ENCODE results near the gene KIAA1755. TPM values are rescaled to one million over a fixed set of nuclear protein-coding genes. Genes with fewer than 3 reads are reported as not detected.
A peak's percentile ranks its signal among the peaks of the same experiment; 100 is the strongest.

The KIAA1755 gene
- total and polyA plus RNA-seq, 10 donors, result 0.51 to 7.3 (median 4.7) TPM

- peak overlapping the region in 4 of 8 donors; percentile 57 to 63 (median 59) for H3K27ac ChIP-seq
- TF ChIP-seq POLR2AphosphoS5 (IDR thresholded peaks at IDR 0.05), result no peak
- TF ChIP-seq CTCF (IDR thresholded peaks at IDR 0.05 in 8 of 11, conservative IDR thresholded peaks at IDR 0.05 in 3 of 11), result no peak
- TF ChIP-seq POLR2A (IDR thresholded peaks at IDR 0.05), result no peak
- H3K4me1 ChIP-seq, result peaks cover 0 to 11% (median 4%) of the 10 kb centered on the region in 6 donors
- H3K36me3 ChIP-seq, result no peaks in the 10 kb centered on the region
- intact Hi-C loops (cut with DNase I; ENCODE audit: low total_unique reads), result no loop called here
- H3K27me3 ChIP-seq (replicated peaks in 1 of 7), result peaks cover 0 to 49% (median 15%) of the 10 kb centered on the region in 7 donors
- H3K9me3 ChIP-seq, result no peaks in the 10 kb centered on the region
- WGBS, 5 donors, result 54 to 76% (median 58%) methylated on average over 6 to 8 of the region's 8 CpGs
- H3K4me3 ChIP-seq, result peak overlapping the region in 3 of 8 donors; percentile 17 to 50 (median 34)
- no peak for DNase-seq
Observed at GRCh38 chr20:38261054-38261390, 487 bp upstream of the KIAA1755 start.

- Histone ChIP-seq H3K4me3 (peak overlapping the region in 6 of 8 donors; percentile 4 to 50 (median 18)), H3K27me3 (replicated peaks in 1 of 7) (peaks cover 0 to 49% (median 15%) of the 10 kb centered on the region in 7 donors), H3K9me3 (no peaks in the 10 kb centered on the region), H3K36me3 (no peaks in the 10 kb centered on the region), H3K4me1 (peaks cover 0 to 20% (median 4%) of the 10 kb centered on the region in 6 donors), H3K27ac (peak overlapping the region in 6 of 8 donors; percentile 11 to 63 (median 58))
- WGBS, 5 donors, result 20 to 28% (median 25%) methylated on average over 5 of the region's 5 CpGs
- intact Hi-C loops (cut with DNase I; ENCODE audit: low total_unique reads), result no loop called here
- DNase-seq, result no peak
- TF ChIP-seq CTCF (IDR thresholded peaks at IDR 0.05 in 8 of 11, conservative IDR thresholded peaks at IDR 0.05 in 3 of 11) (no peak), POLR2A (IDR thresholded peaks at IDR 0.05) (no peak), POLR2AphosphoS5 (IDR thresholded peaks at IDR 0.05) (no peak)
Observed at GRCh38 chr20:38260025-38260377, 534 bp downstream of the KIAA1755 start.

GRCh38 chr20:38258545-38259215 lies 1.9 kb downstream of the KIAA1755 start:
- Histone ChIP-seq H3K9me3 (no peaks in the 10 kb centered on the region), H3K4me1 (peaks cover 0 to 20% (median 4%) of the 10 kb centered on the region in 6 donors), H3K27me3 (replicated peaks in 1 of 7) (peaks cover 0 to 49% (median 15%) of the 10 kb centered on the region in 7 donors), H3K27ac (no peak overlapping the region), H3K4me3 (no peak overlapping the region), H3K36me3 (no peaks in the 10 kb centered on the region)
- no peak for TF ChIP-seq POLR2AphosphoS5 (IDR thresholded peaks at IDR 0.05)
- TF ChIP-seq POLR2A (IDR thresholded peaks at IDR 0.05), result no peak
- no peak for TF ChIP-seq CTCF (IDR thresholded peaks at IDR 0.05 in 8 of 11, conservative IDR thresholded peaks at IDR 0.05 in 3 of 11)
- DNase-seq, result no peak
- 88 to 95% (median 94%) methylated on average over 6 to 7 of the region's 7 CpGs for WGBS, 5 donors
- intact Hi-C loops (cut with DNase I; ENCODE audit: low total_unique reads), result no loop called here

GRCh38 chr20:38256966-38257365 lies 3.6 kb downstream of the KIAA1755 start:
- intact Hi-C loops (cut with DNase I; ENCODE audit: low total_unique reads), result no loop called here
- no peak overlapping the region for H3K27ac ChIP-seq
- no peaks in the 10 kb centered on the region for H3K36me3 ChIP-seq
- DNase-seq, result no peak
- H3K4me1 ChIP-seq, result peaks cover 0 to 21% (median 7%) of the 10 kb centered on the region in 6 donors
- no peak overlapping the region for H3K4me3 ChIP-seq
- 69 to 87% (median 73%) methylated on average over 2 of the region's 2 CpGs for WGBS, 5 donors
- peaks cover 0 to 47% (median 15%) of the 10 kb centered on the region in 7 donors for H3K27me3 ChIP-seq (replicated peaks in 1 of 7)
- TF ChIP-seq POLR2A (IDR thresholded peaks at IDR 0.05) (no peak), CTCF (IDR thresholded peaks at IDR 0.05 in 8 of 11, conservative IDR thresholded peaks at IDR 0.05 in 3 of 11) (no peak), POLR2AphosphoS5 (IDR thresholded peaks at IDR 0.05) (no peak)
- no peaks in the 10 kb centered on the region for H3K9me3 ChIP-seq

All from spleen (tissue), 11 donors.